ENCODE results near the gene IGSF9. TPM values are rescaled to one million over a fixed set of nuclear protein-coding genes. Genes with fewer than 3 reads are reported as not detected.

Gene IGSF9
- total and polyA plus RNA-seq, 2 of the 13 experiments (the other 11 are each of a cell fraction or from before 2014, with no cell fraction given), result 0.03 TPM; not detected in 1

GRCh38 chr1:159918352-159919200 is 26.8 kb downstream of the IGSF9 start:
- no TSS peak for BruUV-seq (replicated peaks)
- intact Hi-C loops (cut with micrococcal nuclease; ENCODE audit: unreplicated experiment), result no loop called here

GRCh38 chr1:159917533-159918351 is 27.7 kb downstream of the IGSF9 start:
- Histone ChIP-seq H3K4me1 (ENCODE audit: insufficient read depth, low read length) (peaks cover 8% of the 10 kb centered on the region), H3K36me3 (replicated peaks in 1 of 2; ENCODE audit: control insufficient read depth in 1 of 2, insufficient read depth in 2 of 2, low read length in 2 of 2) (no peaks in the 10 kb centered on the region), H3K27ac (ENCODE audit: extremely low read length, insufficient read depth, low read length) (no peak overlapping the region), H3K4me2 (ENCODE audit: low read depth, low read length) (no peak overlapping the region), H3K4me3 (replicated peaks in 1 of 3; ENCODE audit: insufficient read depth in 1 of 3, low read depth in 2 of 3, low read length in 3 of 3) (no peak overlapping the region), H3K79me2 (ENCODE audit: insufficient read depth, low read length) (no peaks in the 10 kb centered on the region), H3K9me3 (ENCODE audit: low read length) (no peaks in the 10 kb centered on the region), H3K9ac (ENCODE audit: insufficient read depth, low read depth, low read length) (no peak overlapping the region), H3K27me3 (ENCODE audit: control insufficient read depth in 1 of 2, insufficient read depth in 2 of 2, low read length in 2 of 2) (no peaks in the 10 kb centered on the region), H4K20me1 (ENCODE audit: insufficient read depth, low read length) (no peaks in the 10 kb centered on the region), H2AFZ (ENCODE audit: low read length) (no peak overlapping the region)
- no TSS peak for BruUV-seq (replicated peaks)
- ATAC-seq (no peak), DNase-seq (ENCODE audit: low spot score) (no peak), FAIRE-seq (no peak)
- WGBS (ENCODE audit: low lambda C conversion rate), result 52% methylated on average over 5 of the region's 5 CpGs
- intact Hi-C loops (cut with micrococcal nuclease; ENCODE audit: unreplicated experiment), result no loop called here
- TF ChIP-seq PRDM4 (CRISPR knock-in tag; IDR thresholded peaks at IDR 0.05; ENCODE audit: borderline replicate concordance), result no peak
- TF ChIP-seq ZNF550 (CRISPR knock-in tag; IDR thresholded peaks at IDR 0.05; ENCODE audit: borderline replicate concordance), result no peak
- TF ChIP-seq GTF3A (CRISPR knock-in tag; conservative IDR thresholded peaks at IDR 0.05), result no peak
- no peak for TF ChIP-seq SMARCC2 (IDR thresholded peaks at IDR 0.05)
- TF ChIP-seq CAMTA2 (CRISPR knock-in tag; IDR thresholded peaks at IDR 0.05; ENCODE audit: borderline replicate concordance), result no peak
- no peak for TF ChIP-seq POLR2AphosphoS5 (IDR thresholded peaks at IDR 0.05; ENCODE audit: low read depth, low read length)
- TF ChIP-seq CREB3 (CRISPR knock-in tag; IDR thresholded peaks at IDR 0.05), result no peak
- no peak for TF ChIP-seq ZNF382 (CRISPR knock-in tag; IDR thresholded peaks at IDR 0.05; ENCODE audit: borderline replicate concordance)
- POLR2A ChIA-PET, result no interaction called here
- CTCF ChIA-PET (ENCODE audit: low intra/inter-chr PET ratio, low total read pairs), result no interaction called here
- in situ Hi-C loops (cut with HindIII; ENCODE audit: extremely low pct_ligation_motif_present, low pct_unique_long_range_greater_than_20kb), result no loop called here

More at GRCh38 chr1:159918352-159919200, 26.8 kb downstream of the IGSF9 start:
- FAIRE-seq, result no peak
- Histone ChIP-seq H3K9ac (ENCODE audit: insufficient read depth, low read depth, low read length) (no peak overlapping the region), H3K27ac (ENCODE audit: extremely low read length, insufficient read depth, low read length) (no peak overlapping the region), H3K79me2 (ENCODE audit: insufficient read depth, low read length) (no peaks in the 10 kb centered on the region), H3K27me3 (ENCODE audit: control insufficient read depth in 1 of 2, insufficient read depth in 2 of 2, low read length in 2 of 2) (no peaks in the 10 kb centered on the region), H3K4me1 (ENCODE audit: insufficient read depth, low read length) (peaks cover 16% of the 10 kb centered on the region), H3K9me3 (ENCODE audit: low read length) (no peaks in the 10 kb centered on the region), H3K4me3 (replicated peaks in 1 of 3; ENCODE audit: insufficient read depth in 1 of 3, low read depth in 2 of 3, low read length in 3 of 3) (no peak overlapping the region), H3K36me3 (replicated peaks in 1 of 2; ENCODE audit: control insufficient read depth in 1 of 2, insufficient read depth in 2 of 2, low read length in 2 of 2) (no peaks in the 10 kb centered on the region), H2AFZ (ENCODE audit: low read length) (no peak overlapping the region), H3K4me2 (ENCODE audit: low read depth, low read length) (no peak overlapping the region), H4K20me1 (ENCODE audit: insufficient read depth, low read length) (no peaks in the 10 kb centered on the region)
- TF ChIP-seq KLF15 (CRISPR knock-in tag; IDR thresholded peaks at IDR 0.05; ENCODE audit: borderline replicate concordance) (no peak), TBP (CRISPR knock-in tag; IDR thresholded peaks at IDR 0.05) (no peak)
- DNase-seq (ENCODE audit: low spot score), result no peak
- WGBS (ENCODE audit: low lambda C conversion rate), result 71% methylated on average over 3 of the region's 13 CpGs
- no peak for ATAC-seq
- in situ Hi-C loops (cut with HindIII; ENCODE audit: extremely low pct_ligation_motif_present, low pct_unique_long_range_greater_than_20kb), result no loop called here
- CTCF ChIA-PET (ENCODE audit: low intra/inter-chr PET ratio, low total read pairs), result no interaction called here
- POLR2A ChIA-PET, result no interaction called here
